GM18951 (cell line): ENCODE measurements around the gene NANOGP8.
"Not testable (repeated sequence)": the region's sequence is repeated elsewhere in the genome, so short reads cannot be mapped to it uniquely, and the experiment has no call there.

ENCODE experiments used
- POLR2A ChIP-seq: IDR thresholded peaks from 4 replicates; pipeline ENCODE4 v1.6.1; 2011; ENCODE audit warnings: mild to moderate bottlenecking; ENCODE audit not compliant: insufficient read length, insufficient read depth; ENCODE audit errors: extremely low read depth
- in situ Hi-C: fragments of 300-500 bp; cut with MboI; formaldehyde crosslinking; loops from one replicate; pipeline ENCODE4 v1.12.0; 2022; ENCODE audit warnings: low sequenced_read_pairs, mixed read lengths, inconsistent platforms; ENCODE audit not compliant: unreplicated experiment

NANOGP8 gene

DNA sequence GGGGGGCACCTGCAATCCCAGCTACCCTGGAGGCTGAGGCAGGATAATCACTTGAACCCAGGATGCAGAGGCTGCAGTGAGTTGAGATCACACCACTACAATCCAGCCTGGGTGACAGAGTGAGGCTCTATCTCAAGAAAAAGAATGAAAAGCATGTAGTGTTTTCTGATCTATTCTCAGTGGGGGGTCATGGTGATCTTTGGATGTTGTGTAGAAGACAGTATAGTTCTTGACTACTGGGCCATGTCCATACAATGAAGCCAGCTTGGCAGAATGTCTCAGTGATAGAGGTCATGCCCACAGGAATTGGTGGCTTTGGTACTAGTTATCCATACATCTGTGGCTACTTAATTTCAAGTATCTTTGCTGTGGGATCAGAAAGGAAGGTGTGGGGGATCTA, 26.8 kb upstream of the NANOGP8 start:
- in situ Hi-C loops: no loop called here
- TF ChIP-seq POLR2A: no peak

DNA sequence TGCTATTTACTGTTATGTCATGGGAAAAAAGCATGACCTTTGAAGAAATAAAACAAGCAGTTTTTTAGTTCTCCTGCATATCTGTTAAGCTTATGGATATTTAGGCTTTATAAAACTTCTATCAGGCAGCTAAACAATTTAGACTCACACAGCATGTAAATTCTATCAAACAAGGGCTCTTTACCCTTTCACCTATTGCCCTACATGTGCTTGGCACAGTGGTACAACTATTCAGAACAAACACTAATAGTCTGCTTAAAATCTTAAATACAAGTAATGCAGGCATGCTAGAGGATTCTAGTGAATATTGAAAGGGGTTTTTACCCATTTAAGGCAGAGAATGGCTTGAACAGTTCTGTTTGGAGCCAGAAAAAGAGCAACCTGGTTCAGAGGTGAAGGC, 23.4 kb upstream of the NANOGP8 start:
- in situ Hi-C loops: no loop called here
- no peak for TF ChIP-seq POLR2A

GRCh38 chr15:35107561-35107960, 22.5 kb upstream of the NANOGP8 start:
- TF ChIP-seq POLR2A: no peak
- in situ Hi-C loops: no loop called here

DNA sequence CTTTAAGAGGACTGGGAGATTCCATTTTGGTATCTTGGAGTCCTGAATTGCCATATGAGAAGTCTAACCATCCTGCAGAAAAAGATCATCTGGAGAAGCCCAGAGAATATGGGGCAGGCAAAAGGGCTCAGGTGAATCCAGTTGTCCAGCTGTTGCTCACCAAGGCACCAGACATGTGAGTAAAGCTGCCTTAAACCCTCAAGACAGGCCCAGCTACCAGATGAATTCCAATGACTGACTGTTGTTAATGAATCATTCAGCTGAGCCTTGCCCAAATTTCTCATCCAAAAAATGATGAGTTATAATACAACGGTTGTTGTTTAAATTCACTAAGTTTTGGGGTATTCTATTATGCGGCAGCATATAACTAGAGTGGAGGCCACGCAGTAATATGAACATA, 22.0 kb upstream of the NANOGP8 start:
- in situ Hi-C loops: no loop called here
- no peak for TF ChIP-seq POLR2A

DNA sequence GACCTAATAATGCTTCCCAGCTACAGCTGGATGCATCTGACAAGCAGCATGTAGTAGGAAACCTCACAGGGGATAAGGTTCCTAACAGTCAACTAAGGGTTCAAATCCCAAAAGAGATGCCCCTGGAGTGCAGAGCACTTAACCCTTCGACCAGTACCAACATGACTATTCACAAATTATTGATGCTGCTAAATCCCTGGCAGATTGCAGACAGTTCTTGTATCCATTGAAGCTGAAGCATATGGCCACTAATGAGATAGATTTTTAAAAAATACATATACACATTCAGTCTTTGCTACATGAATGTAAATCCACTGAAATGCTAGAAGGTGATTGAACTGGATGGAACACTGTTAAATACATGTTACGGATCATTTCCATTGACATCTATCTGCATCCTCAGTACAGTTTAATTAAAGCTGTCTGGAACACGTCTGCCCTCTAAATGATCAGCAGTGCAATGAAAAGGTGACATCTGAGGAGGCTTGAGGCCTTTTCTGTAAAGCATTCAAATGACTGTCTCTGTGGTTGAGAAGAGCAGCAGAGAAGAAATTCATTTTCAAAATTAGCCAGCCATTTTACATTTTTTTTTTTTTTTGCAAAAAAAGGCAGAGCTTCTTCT, 19.5 kb upstream of the NANOGP8 start:
- TF ChIP-seq POLR2A: no peak
- in situ Hi-C loops: no loop called here

DNA sequence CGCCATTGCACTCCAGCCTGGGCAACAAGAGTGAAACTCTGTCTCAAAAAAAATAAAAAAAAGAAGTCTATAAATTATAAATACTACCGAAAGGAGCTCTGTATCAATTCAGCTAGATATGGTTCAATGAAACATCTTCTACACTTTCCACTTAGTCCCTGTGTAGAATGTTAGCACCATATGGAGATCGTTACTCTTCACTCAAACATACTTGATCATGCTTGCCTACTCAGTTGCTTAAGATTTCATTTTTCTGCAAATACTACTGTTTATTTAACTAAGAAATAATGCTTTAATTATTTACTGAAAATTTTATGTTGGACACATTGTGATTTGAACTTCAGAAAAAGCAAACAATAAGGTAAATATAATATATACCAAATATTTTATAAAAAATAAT, 17.1 kb upstream of the NANOGP8 start:
- in situ Hi-C loops: no loop called here
- no peak for TF ChIP-seq POLR2A

GRCh38 chr15:35101335-35101734, 16.2 kb upstream of the NANOGP8 start:
- TF ChIP-seq POLR2A: no peak
- in situ Hi-C loops: no loop called here

- in situ Hi-C loops: no loop called here
- TF ChIP-seq POLR2A: no peak
Observed at GRCh38 chr15:35098737-35099136, 13.6 kb upstream of the NANOGP8 start.

- in situ Hi-C loops: no loop called here
- no peak for TF ChIP-seq POLR2A
Observed at GRCh38 chr15:35095941-35096340, 10.8 kb upstream of the NANOGP8 start.

GRCh38 chr15:35092846-35093245, 7.8 kb upstream of the NANOGP8 start:
- TF ChIP-seq POLR2A: no peak
- in situ Hi-C loops: no loop called here

DNA sequence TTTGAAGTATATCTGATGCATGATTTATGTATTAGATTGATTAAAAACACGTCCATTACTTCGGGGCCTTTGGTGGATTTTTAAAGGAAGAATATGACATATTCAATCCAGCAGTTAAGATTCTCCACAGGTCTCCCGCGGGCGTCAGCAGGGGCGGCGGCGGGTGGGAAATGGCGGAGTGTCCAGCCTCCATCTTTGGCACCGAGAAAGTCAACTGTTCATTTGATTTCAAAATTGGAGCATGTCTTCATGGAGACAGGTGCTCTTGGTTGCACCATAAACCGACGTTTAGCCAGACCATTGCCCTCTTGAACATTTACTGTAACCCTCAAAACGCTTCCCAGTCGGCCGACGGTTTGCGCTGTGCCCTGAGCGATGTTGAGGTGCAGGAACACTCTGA, 7.2 kb upstream of the NANOGP8 start:
- no peak for TF ChIP-seq POLR2A

DNA sequence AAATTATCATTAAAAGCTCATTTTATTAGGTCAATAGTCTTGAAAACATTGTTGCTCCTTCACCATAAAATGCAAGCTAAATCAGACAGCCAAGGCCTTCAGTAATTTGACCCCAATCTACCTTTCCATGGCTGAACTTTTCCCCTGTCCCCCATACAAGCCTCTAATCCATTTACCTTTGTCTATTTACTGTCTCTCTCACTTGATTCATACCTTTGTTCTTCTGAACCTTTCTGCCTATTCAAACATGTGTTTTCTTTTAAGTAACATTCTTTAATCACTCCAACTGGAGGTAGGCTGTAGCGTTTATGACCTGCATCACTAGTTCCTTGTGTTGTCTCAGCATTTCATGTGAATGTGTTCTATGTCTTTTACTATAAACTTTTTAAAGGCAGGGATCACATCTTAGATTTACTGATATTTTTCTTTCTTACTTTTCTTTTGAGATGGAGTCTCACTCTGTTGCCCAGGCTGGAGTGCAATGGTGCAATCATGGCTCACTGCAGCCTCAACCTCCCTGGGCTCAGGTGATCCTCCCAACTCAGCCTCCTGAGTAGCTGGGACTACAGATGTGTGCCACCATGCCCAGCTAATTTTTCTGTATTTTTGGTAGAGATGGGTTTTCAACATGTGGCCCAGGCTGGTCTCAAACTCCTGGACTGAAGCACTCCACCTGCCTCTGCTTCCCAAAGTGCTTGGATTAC, 5.2 kb upstream of the NANOGP8 start:
- in situ Hi-C loops: no loop called here
- TF ChIP-seq POLR2A: no peak

More for the DNA sequence above, 7.2 kb upstream of the NANOGP8 start:
- in situ Hi-C loops: no loop called here

GRCh38 chr15:35089551-35089950, 4.5 kb upstream of the NANOGP8 start:
- in situ Hi-C loops: no loop called here
- TF ChIP-seq POLR2A: no peak

DNA sequence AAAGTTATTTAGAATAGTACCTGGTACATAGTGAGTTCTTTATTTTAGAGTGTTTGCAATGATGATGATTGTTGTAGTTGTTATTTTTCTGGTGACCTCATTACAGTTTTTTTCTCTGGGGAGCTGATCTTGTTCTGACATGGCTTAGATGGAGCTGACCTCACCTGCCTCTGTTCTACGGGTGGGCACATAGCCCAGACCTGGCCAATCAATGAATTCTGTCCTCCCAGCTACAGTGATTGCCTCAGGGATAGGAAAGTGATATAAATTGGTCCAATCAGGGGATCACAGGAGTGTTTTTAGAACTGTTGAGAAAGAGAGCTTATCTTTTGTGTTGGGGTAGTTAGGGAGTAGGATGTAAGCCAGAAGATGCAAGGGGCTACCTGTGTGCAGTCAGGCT, 3.2 kb upstream of the NANOGP8 start:
- no peak for TF ChIP-seq POLR2A
- in situ Hi-C loops: no loop called here

DNA sequence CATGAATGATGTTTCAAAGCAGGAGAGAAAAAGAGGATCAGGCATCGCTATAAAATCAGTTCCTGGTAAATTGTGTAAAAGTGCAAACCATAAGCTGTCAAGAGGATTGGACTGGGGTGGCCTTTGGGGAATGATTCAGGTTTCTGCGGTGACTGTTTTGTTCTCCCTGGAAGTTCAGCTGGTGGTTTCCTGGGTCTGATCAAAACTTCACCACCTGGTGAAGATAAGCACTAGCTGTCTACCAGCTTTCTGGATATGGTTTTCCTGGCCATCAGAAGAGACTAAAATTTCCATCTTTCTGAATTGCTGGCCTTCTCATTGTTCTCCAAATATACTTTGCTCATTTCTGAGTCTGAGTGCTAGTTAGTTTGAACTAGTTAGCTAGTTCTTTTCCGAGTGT, 2.7 kb upstream of the NANOGP8 start:
- no peak for TF ChIP-seq POLR2A
- in situ Hi-C loops: no loop called here

DNA sequence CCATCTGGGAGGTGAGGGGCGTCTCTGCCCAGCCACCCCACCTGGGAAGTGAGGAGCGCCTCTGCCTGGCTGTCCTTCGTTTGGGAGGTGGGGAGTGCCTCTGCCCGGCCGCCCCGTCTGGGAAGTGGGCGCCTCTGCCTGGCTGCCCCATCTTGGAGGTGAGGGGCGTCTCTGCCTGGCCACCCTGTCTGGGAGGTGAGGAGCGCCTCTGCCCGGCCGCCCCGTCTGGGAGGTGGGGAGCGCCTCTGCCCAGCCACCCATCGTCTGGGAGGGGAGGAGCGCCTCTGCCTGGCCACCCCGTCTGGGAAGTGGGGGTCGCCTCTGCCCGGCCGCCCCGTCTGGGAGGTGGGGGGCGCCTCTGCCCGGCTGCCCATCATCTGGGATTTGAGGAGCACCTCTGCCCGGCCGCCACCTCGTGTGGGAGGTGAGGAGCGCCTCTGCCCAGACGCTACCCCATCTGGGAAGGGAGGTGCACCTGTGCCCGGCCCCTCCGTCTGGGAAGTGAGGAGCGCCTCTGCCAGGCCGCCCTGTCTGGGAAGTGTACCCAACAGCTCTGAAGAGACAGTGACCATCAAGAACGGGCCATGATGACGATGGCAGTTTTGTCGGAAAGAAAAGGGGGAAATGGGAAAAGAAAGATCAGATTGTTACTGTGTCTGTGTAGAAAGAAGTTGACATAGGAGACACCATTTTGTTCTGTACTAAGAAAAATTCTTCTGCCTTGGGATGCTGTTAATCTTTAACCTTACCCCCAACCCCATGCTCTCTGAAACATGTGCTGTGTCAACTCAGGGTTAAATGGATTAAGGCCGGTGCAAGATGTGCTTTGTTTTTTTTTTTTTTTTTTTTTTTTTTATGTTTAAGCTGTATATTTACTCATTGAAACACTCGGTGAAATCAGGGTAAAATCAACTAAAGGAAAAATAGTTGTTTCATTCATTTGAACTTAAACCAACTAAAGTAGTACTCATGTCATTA, 2.4 kb downstream of the NANOGP8 start:
- in situ Hi-C loops: not testable (repeated sequence)

DNA sequence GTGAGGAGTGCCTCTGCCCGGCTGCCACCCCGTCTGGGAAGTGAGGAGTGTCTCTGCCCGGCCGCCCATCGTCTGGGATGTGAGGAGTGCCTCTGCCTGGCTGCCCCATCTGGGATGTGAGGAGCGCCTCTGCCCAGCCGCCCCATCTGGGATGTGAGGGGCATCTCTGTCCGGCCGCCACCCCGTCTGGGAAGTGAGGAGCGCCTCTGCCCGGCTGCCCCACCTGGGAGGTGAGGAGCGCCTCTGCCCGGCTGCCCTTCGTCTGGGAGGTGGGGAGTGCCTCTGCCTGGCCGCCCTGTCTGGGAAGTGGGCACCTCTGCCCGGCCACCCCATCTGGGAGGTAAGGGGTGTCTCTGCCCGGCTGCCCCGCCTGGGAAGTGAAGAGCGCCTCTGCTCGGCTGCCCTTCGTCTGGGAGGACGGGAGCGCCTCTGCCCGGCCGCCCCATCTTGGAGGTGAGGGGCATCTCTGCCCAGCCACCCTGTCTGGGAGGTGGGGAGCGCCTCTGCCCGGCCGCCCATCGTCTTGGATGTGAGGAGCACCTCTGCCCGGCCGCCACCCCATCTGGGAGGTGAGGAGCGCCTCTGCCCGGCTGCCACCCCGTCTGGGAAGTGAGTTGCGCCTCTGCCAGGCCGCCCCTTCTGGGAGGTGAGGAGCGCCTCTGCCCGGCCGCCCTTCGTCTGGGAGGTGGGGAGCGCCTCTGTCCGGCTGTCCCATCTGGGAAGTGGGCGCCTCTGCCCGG, 3.3 kb downstream of the NANOGP8 start:
- in situ Hi-C loops: not testable (repeated sequence)
